ENCODE results near the gene ASCL1.

Gene ASCL1

GRCh38 chr12:102953221-102953620 lies 4.3 kb upstream of the ASCL1 start:
- no peak for FAIRE-seq

GRCh38 chr12:102954134-102954533 lies 3.3 kb upstream of the ASCL1 start:
- FAIRE-seq: no peak

DNA sequence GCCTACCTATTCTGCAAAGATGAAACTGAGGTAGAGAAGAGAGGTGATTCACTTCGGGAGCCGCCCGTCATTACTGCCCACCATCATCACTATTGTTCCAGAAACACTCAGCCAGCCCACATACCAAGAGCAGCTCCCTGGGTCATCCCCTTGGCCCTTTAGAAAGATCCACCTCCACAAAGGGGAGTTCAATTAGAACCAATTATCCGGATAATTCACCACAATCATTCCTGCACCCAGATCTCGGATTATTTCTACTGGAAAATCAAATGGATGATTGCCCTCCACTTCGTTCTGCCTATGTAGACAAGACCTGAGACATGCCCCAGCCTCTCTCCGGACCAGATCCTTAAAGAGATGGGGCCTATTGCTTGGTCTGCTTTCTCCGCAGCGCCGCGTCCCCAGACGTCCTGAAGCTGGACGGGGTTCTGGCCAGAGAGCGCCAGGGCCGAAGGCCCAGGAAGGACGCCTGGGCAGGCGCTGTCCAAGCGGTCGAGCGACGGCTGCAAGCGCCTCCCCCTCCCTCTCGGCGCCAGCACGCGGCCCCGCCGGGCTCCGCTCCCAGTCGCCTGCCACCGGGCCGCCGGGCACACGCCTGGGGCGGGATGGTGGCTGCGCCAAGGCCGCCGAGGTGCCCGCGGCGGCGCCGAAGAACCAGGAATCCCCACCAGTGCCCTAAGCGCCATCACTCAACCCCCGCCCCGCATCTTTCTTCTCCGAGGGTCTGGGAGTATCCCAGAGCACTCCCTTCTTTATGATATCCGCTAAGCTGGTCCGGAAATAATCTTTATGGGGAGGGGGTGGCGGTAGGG lies 1.3 kb upstream of the ASCL1 start:
- FAIRE-seq: no peak

DNA sequence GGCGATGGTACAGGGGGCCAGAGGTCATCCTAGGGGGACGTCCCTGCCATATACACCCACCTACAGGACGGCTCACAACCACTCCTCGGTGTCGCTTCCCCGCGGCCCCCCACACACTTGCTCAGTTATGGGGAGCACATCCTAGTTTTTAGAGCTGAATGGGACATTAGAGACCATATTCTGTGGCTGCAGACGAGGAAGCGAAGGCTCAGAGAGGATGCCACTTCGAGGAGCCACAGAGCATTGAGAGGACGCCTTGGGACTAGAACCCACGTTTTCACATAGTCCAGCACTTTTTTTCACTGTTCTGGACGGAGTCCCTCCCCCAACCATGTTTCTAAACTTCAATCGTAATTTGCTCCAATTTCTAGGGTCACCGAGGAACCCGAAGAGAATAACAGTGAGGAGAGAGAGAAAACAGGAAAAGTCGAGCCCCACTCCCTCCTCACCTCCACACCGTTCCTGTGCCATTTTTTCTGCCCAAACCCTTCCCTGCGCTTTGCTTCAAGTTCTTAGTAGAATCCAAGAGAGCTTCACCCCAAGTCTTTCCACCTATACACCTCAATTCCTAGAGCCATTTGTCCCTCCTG lies 641 bp upstream of the ASCL1 start:
- FAIRE-seq: no peak

DNA sequence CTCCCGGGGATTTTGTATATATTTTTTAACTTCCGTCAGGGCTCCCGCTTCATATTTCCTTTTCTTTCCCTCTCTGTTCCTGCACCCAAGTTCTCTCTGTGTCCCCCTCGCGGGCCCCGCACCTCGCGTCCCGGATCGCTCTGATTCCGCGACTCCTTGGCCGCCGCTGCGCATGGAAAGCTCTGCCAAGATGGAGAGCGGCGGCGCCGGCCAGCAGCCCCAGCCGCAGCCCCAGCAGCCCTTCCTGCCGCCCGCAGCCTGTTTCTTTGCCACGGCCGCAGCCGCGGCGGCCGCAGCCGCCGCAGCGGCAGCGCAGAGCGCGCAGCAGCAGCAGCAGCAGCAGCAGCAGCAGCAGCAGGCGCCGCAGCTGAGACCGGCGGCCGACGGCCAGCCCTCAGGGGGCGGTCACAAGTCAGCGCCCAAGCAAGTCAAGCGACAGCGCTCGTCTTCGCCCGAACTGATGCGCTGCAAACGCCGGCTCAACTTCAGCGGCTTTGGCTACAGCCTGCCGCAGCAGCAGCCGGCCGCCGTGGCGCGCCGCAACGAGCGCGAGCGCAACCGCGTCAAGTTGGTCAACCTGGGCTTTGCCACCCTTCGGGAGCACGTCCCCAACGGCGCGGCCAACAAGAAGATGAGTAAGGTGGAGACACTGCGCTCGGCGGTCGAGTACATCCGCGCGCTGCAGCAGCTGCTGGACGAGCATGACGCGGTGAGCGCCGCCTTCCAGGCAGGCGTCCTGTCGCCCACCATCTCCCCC lies 777 bp downstream of the ASCL1 start:
- no peak for FAIRE-seq

DNA sequence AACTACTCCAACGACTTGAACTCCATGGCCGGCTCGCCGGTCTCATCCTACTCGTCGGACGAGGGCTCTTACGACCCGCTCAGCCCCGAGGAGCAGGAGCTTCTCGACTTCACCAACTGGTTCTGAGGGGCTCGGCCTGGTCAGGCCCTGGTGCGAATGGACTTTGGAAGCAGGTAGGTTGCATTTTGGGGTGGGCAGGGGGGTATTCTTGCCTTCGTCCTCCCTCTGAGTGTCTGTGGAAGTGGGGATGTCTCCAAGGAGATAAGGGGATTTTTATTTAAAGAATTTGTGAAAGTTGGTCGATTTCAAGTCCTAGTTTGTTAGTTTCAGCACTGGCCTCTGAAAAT lies 1.3 kb downstream of the ASCL1 start:
- no peak for FAIRE-seq

- FAIRE-seq: no peak
These were observed 1.9 kb downstream of the ASCL1 start for GRCh38 chr12:102959391-102959790.

DNA sequence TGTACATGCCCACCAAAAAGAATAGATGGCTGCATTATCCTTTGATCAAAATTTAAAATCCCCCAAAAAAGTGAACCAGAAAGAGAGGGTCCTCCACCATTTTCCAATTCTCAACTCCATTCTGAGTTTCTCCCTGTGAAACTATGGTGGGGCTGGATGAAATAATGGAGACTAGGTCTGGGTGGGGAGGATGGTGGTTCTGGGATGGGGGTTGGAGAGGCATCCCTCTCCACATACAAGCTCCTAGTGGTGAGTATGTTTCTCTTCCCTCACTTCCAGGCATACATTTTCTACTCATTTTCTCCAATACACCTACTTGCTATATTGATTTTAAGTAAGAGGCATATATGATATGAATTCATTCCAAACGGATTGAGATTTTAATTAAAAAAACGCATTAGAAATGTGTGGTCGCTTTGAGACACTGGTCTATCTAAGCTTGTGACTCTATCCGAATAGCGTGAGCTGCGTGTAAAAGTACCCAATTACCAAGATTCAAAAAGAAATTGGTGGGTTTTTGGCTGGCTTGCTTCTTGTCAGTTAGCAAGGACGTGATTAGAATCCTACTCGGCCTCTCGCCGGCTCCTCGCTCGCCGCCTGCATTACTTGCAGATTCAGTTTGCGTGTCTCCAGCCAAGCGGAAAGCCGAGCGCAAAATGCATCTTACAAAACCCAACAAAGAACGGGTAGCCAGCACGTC lies 3.4 kb downstream of the ASCL1 start:
- no peak for FAIRE-seq

DNA sequence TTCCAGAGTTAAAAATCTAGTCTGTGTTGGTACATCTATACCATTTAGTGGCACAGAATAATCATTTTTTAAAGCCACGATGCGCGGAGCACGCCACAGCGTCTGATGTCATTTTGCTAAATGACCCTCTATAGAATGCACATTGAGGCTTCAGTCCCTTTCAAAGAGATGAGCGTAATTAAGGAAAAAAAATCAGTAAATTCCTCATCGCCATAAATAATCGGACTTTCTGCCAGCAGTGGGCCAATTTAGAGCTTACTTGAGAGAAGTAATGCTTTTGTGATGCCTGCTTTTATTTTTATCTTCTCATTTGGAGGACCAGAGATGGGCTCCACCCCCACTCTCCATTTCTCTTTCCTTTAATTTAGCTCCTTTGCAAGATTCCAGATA lies 4.0 kb downstream of the ASCL1 start:
- no peak for FAIRE-seq

GRCh38 chr12:102962532-102962931 lies 5.1 kb downstream of the ASCL1 start:
- FAIRE-seq: no peak

GRCh38 chr12:102962986-102963385 lies 5.5 kb downstream of the ASCL1 start:
- FAIRE-seq: no peak

GRCh38 chr12:102963796-102964195 lies 6.3 kb downstream of the ASCL1 start:
- no peak for FAIRE-seq

- FAIRE-seq: no peak
These were observed 7.4 kb downstream of the ASCL1 start for GRCh38 chr12:102964872-102965271.

- FAIRE-seq: no peak
These were observed 8.0 kb downstream of the ASCL1 start for GRCh38 chr12:102965281-102966155.

DNA sequence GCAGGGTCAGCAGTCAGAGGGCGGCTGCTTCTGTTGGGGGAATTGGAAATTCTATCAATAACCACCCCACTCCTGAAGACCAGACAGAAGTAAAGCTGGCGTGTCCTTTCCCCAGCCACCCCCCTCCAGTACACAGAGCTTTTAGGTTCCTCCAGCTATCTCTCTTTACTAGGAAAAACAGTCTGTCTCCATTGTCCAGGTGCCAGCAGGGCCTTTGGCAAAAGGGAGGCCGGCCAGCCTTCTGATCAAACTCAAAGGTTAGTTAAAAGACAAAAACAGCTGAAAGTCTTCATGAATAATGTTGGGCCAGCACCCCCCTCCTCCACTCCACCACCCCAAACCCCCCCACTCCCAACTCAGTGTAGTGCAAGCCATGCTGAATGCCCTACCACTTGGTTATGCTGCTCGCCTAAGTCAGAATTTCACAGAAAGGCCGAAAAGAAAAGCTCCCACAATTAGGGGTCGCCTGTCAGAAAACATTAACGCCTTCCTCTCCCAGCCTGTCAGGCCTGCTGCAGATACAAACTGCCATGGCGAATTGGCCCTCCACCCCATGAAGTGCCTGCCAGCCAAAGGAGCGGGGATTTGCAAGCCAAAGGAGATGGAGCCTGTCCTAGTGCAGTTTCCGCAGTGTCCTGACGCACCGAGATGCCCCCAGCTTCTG lies 8.9 kb downstream of the ASCL1 start:
- no peak for FAIRE-seq

DNA sequence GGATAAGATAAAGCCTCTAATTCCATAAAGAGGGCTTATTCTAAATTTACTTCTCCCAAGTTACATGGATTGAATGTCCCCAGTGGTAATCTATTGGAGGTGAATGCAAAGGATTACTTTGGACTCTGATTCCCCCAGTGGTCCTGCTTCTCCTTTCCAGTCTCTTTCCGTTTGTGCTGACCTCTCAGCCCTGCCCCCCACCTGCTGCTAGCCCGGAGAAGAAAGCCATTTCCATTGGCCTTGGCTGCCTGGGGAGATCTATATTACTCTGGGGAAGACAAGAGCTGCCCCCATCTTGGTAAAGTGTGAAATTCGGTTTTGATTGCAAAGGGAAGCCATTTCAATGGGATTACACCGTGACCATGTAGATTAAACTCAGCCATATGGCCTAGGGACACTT lies 13.3 kb downstream of the ASCL1 start:
- FAIRE-seq: no peak

DNA sequence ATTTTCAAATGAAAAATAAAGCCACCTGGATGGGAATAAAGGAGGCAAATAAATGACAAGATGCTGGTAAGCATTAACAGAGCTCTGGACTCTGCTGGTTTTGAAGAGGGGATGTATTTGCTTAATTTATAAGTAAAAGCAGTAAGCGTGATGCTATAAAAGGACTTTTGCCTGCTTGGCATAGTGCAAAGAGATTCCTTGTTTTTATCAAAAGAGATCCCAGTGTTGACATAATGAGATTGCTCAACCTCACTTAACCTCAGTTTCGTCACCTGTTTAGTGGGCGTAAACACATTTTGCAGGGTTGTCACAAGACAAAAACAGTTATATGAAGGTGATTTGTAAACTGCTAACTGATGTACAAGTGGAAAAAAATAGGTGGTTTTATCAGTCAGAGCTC lies 13.8 kb downstream of the ASCL1 start:
- no peak for FAIRE-seq

GRCh38 chr12:102973583-102973982 lies 16.1 kb downstream of the ASCL1 start:
- no peak for FAIRE-seq

DNA sequence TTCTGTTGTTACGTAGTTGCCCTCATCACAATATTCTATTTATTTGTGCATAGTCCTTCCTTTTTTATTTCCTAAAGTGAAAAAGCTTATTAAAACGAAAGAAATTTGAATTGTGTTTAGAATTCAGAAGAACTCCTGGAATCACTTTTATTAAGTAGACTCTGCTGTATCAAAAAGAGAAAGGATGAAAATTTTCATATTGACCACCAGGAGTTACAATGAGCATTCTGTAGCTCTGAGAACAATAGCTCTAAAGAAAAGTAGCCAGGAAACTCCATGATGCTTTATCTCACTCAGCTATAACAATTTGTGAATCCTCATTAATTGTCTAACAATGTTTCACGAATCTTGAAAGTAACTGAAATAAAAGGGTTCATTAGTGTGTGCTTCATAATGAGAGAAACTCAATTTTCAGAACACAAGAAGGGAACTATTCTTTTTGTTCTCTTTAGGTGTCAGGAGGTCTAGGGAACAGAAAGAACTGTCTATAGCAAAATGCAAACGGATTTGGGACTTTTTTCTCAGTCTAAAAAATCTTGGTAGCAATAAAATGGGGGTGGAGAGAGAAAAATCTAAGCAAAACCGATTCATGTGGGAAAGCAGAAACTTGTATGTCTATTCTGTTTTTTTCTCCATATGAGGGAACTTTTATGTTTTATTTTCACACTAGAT lies 19.3 kb downstream of the ASCL1 start:
- no peak for FAIRE-seq

DNA sequence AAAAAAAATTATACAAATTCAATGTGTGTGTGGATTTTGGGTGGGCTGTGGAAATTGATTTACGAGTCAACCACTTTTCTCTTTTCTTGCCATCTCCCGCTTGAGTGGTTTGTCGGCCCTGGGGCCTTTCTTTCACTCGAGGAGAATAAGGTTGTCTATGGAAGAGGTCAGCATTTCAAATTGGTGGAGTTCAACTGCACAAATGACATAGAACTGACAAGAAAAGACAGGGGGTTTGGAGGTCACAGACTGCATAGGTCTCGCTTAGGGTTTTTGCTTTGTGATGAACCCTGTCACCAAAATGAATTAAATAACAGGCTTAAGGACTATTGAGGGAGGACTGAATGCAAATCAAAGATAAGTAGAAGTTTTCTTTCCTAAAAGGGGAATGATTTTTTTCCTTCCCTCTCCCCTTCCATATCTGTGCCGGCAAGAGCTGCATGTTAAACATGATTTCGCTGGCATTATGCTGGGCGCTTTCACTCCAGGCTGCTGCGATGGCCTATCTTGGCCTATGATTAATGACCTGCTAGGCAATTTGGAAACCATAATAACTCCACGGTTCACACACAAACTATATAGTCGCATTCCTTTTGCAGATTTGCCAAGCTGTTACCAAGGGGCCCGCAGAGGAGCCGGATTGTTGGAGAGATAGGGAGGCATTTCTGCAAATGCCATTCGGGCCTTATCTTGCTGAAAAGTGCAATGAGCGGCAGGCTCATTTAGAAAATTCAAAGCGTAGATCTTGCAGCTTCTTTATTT lies 20.7 kb downstream of the ASCL1 start:
- FAIRE-seq: no peak

- FAIRE-seq: no peak
These were observed 22.9 kb downstream of the ASCL1 start for GRCh38 chr12:102980350-102980749.
